Measurements from ENCODE around the gene PDE7B. TPM values are rescaled to one million over a fixed set of nuclear protein-coding genes. Genes with fewer than 3 reads are reported as not detected.

PDE7B gene
- total and polyA plus RNA-seq, 2 donors (not counting 1 experiment from before 2014, with no cell fraction given), result 2.6 to 7.5 TPM

GRCh38 chr6:136085370-136086115 lies 234.0 kb downstream of the PDE7B start:
- TF ChIP-seq EZH2 (IDR thresholded peaks at IDR 0.05; ENCODE audit: borderline replicate concordance, insufficient read depth, low read depth, low read length, poor library complexity, severe bottlenecking) (no peak), CTCF (IDR thresholded peaks at IDR 0.05) (no peak)
- Mint-ChIP-seq H3K4me1 (no peaks in the 10 kb centered on the region), H3K27me3 (no peaks in the 10 kb centered on the region), H3K9me3 (ENCODE audit: insufficient read depth) (no peaks in the 10 kb centered on the region), H3K27ac (no peak overlapping the region), H3K4me3 (no peak overlapping the region)
- CTCF ChIA-PET, result no interaction called here
- no peak overlapping the region for H2AFZ ChIP-seq (ENCODE audit: insufficient read depth, low read depth, low read length, poor library complexity, severe bottlenecking)
- no peak overlapping the region for H3K4me2 ChIP-seq (replicated peaks; ENCODE audit: low read depth, low read length, poor library complexity, severe bottlenecking)
- no peaks in the 10 kb centered on the region for H3K36me3 ChIP-seq (replicated peaks in 1 of 2; ENCODE audit: control extremely low read depth in 1 of 2, control insufficient read depth in 1 of 2, extremely low read depth in 1 of 2, insufficient read depth in 2 of 2, low read length in 1 of 2)
- no peak overlapping the region for H3K4me3 ChIP-seq (ENCODE audit: control extremely low read depth in 1 of 5, extremely low read depth in 1 of 5, insufficient read depth in 1 of 5, low read depth in 2 of 5, low read length in 4 of 5)
- H3K27ac ChIP-seq (ENCODE audit: low read length in 2 of 2), result no peak overlapping the region
- H4K20me1 ChIP-seq (ENCODE audit: control insufficient read depth, insufficient read depth, low read length, poor library complexity, severe bottlenecking), result no peaks in the 10 kb centered on the region
- 87% methylated on average over 1 of the region's 6 CpGs for WGBS (ENCODE audit: insufficient coverage)
- POLR2A ChIA-PET, result no interaction called here
- no peaks in the 10 kb centered on the region for H3K27me3 ChIP-seq (replicated peaks in 1 of 4; ENCODE audit: control extremely low read depth in 1 of 4, control insufficient read depth in 3 of 4, insufficient read depth in 4 of 4, low read length in 3 of 4)
- ATAC-seq (ENCODE audit: low read depth) (no peak), DNase-seq (no peak)
- H3K79me2 ChIP-seq (ENCODE audit: control insufficient read depth, insufficient read depth, low read length), result no peaks in the 10 kb centered on the region
- H3K9me3 ChIP-seq (ENCODE audit: control extremely low read depth in 1 of 3, control insufficient read depth in 2 of 3, insufficient read depth in 1 of 3, low read length in 2 of 3), result no peaks in the 10 kb centered on the region
- no peaks in the 10 kb centered on the region for H3K4me1 ChIP-seq (ENCODE audit: control insufficient read depth in 2 of 2, insufficient read depth in 2 of 2, low read length in 2 of 2)
- intact Hi-C loops (cut with micrococcal nuclease), result no loop called here
- no peak overlapping the region for H3K9ac ChIP-seq (ENCODE audit: low read length)

DNA sequence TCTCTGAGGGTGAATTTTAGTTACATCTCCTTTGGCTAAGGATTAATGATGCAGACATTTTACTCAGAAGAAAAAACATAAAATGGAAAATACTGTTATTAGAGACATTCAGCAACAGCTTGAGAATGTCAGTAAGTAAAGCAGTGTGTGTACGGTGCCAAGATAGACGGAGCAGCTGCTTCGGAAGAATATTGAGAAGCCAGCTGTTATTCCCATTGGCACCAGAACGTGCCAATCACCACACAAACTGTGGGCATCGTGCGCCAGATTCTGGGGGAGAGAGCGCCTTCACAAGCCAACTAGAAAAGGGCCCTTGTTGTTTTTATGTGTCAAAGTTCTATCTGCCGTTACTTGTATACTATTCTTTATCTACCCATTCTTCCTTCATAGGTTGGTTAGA lies 235.2 kb downstream of the PDE7B start:
- no peaks in the 10 kb centered on the region for H3K9me3 Mint-ChIP-seq (ENCODE audit: insufficient read depth)
- CTCF ChIA-PET, result no interaction called here
- H3K27me3 Mint-ChIP-seq, result no peaks in the 10 kb centered on the region
- H3K27me3 ChIP-seq (replicated peaks in 1 of 4; ENCODE audit: control extremely low read depth in 1 of 4, control insufficient read depth in 3 of 4, insufficient read depth in 4 of 4, low read length in 3 of 4), result no peaks in the 10 kb centered on the region
- no peak overlapping the region for H3K9ac ChIP-seq (ENCODE audit: low read length)
- no peak overlapping the region for H3K27ac Mint-ChIP-seq
- no peaks in the 10 kb centered on the region for H3K79me2 ChIP-seq (ENCODE audit: control insufficient read depth, insufficient read depth, low read length)
- H3K4me3 ChIP-seq (ENCODE audit: control extremely low read depth in 1 of 5, extremely low read depth in 1 of 5, insufficient read depth in 1 of 5, low read depth in 2 of 5, low read length in 4 of 5), result no peak overlapping the region
- POLR2A ChIA-PET, result no interaction called here
- intact Hi-C loops (cut with micrococcal nuclease), result no loop called here
- H3K9me3 ChIP-seq (ENCODE audit: control extremely low read depth in 1 of 3, control insufficient read depth in 2 of 3, insufficient read depth in 1 of 3, low read length in 2 of 3), result no peaks in the 10 kb centered on the region
- no peak overlapping the region for H3K4me3 Mint-ChIP-seq
- no peaks in the 10 kb centered on the region for H3K36me3 ChIP-seq (replicated peaks in 1 of 2; ENCODE audit: control extremely low read depth in 1 of 2, control insufficient read depth in 1 of 2, extremely low read depth in 1 of 2, insufficient read depth in 2 of 2, low read length in 1 of 2)
- WGBS (ENCODE audit: insufficient coverage), result 100% methylated on average over 4 of the region's 8 CpGs
- H2AFZ ChIP-seq (ENCODE audit: insufficient read depth, low read depth, low read length, poor library complexity, severe bottlenecking), result no peak overlapping the region
- no peak overlapping the region for H3K27ac ChIP-seq (ENCODE audit: low read length in 2 of 2)
- DNase-seq, result no peak
- no peak for TF ChIP-seq CTCF (IDR thresholded peaks at IDR 0.05)
- TF ChIP-seq EZH2 (IDR thresholded peaks at IDR 0.05; ENCODE audit: borderline replicate concordance, insufficient read depth, low read depth, low read length, poor library complexity, severe bottlenecking), result no peak
- no peak overlapping the region for H3K4me2 ChIP-seq (replicated peaks; ENCODE audit: low read depth, low read length, poor library complexity, severe bottlenecking)
- no peak for ATAC-seq (ENCODE audit: low read depth)
- no peaks in the 10 kb centered on the region for H3K4me1 ChIP-seq (ENCODE audit: control insufficient read depth in 2 of 2, insufficient read depth in 2 of 2, low read length in 2 of 2)
- no peaks in the 10 kb centered on the region for H4K20me1 ChIP-seq (ENCODE audit: control insufficient read depth, insufficient read depth, low read length, poor library complexity, severe bottlenecking)
- no peaks in the 10 kb centered on the region for H3K4me1 Mint-ChIP-seq
